T1000 (cell line): ENCODE results near the gene NTM.

Experiments used
- DNase-seq: peaks from one replicate; lab custom pipeline; 2025; ENCODE audit warnings: mixed read lengths; lab: John Stamatoyannopoulos, UW

Gene NTM

DNA sequence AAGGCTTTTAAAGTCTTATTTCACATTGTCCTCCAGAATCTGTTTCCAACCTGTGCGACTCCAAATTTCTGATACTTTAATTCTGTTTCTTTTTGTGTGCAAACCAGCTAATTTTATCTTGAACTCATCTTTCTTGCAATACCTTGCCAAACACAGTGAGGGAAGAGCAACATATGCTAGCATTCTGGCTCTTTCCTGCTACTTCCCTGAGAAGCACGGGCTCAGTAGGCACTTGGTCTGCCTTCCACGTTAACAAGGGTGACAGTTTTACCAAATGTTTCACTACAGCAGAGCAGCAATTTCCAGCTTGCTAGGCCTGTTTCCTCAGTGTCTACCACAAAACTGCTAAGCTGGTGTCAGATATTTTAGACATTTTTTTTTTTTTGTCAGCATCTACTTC is 405.8 kb downstream of the NTM start:
- DNase-seq: no peak

DNA sequence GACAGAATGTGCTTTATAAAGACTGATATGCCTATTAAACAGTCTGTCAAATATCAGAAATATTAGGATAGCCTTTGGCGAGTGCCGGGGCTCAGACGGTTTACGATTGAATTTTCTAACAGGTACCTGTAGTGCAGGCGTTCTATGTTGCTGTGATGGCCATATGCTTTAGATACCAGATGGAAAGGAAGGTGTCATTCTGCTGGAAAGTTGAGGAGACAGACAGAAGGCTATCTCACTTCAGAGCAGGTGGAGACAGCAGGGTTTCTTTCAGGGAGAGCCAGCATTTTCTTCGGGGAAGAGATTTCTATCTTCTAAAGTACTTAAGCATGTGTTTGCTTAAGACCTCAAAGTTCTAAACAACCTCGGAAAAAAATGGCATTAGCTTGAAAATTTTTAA is 415.4 kb downstream of the NTM start:
- no peak for DNase-seq

DNA sequence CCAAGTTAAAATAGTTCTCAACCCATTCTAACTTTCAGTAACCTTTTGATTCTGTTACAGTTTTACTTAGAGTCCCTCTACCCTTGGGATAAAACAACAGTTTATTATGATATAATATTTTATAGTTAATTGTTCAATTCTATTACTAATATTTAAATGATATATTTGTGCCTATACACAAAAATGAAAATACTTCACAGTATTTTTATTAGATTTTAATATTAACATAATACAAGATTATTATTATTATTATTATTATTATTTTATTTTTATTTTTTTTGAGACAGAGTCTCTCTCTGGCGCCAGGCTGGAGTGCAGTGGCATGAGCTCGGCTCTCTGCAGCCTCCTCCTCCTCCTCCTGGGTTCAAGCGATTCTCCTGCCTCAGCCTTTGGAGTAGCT is 416.7 kb downstream of the NTM start:
- no peak for DNase-seq

DNA sequence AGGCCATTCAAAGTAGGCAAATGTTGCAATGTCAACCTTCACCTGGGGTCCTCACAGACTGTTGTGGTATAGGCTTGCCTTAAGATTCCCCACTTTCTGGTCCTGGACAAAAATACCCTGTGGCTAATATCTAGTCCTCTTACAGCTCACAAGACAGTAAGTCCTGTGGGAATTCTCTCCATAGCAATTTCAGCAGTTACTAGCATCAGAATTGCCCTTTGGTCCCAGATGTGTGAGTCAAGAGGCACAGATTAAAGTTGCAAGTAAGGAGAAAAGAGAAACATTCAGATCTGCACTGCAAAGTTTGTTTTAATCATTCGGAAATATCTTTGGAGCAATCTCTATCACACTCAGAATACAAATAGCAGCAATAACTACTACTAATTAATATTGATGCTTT is 420.2 kb downstream of the NTM start:
- DNase-seq: no peak

DNA sequence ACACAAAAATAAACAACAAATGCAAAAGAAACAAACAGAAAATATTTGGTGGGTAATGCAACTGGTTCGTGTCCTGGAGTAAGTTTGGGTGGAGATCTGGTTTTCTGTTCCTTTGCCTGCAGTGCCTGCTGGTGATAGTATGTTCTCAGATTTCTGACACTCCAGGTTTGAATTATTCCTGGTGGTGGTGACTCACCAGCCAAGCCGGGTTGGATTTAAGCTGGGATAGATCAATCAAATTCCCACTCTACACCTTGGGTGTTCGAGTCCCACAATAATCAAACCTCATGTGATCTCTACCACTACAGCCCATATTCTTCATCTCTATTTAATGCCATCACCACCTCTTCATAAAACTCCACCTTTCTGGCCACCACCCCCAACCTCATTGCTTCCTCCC is 421.8 kb downstream of the NTM start:
- DNase-seq: no peak

DNA sequence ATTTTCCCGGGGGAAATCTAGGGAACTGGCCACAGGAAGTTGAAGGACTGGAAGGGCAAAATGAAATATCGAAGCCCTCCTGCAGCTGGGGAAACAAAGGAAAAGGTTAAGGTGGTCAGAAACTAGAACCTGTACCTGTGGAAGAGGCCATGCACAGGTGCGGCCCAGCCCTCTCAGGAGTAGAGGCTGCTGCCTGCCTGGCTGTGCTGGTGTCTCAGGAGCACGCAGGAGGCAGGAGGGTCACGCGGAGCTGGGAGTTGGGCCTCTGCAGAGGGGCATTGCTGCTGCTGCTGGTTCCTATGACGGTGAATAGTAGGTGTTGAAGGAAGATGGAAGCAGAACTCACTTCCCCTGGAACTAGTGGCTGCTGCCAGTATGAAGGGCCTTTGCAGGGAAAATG is 425.7 kb downstream of the NTM start:
- no peak for DNase-seq

DNA sequence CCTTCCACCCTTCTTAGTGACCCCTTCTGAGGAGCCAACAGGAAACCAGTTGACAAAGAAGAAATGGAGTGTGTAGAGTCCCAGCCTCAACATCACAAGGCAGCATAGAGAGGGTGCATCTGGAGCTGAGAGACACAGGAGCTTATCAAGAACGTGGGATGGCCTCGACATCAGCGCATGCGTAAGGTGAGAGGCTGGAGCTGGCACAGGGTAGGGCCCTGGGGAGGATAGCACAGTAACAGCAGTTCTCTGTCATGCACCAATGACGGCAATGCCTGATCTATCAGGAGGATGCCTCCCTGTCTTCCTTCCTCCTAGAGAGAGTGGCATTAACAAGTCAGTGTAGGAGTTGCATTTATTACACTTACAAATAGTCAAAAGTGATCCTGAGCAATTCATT is 426.1 kb downstream of the NTM start:
- DNase-seq: no peak

DNA sequence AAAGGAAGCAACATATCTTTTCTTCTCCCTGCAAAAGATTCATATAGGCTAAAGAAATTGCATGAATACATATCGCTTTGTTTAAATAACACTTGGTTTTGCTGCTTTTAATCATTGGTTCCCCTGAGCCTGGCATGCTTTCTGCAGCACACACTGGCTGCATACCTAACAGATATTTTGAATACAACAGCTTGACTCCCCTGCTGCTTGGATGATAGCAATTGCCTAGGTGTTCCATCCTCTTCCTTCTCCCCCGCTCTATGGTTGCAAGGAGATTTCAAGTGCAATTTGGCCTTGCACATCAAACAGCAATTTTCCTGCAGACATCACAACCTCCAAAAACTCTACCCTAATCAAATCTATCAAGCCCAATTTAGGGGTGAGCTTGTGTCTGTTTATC is 430.0 kb downstream of the NTM start:
- DNase-seq: no peak

DNA sequence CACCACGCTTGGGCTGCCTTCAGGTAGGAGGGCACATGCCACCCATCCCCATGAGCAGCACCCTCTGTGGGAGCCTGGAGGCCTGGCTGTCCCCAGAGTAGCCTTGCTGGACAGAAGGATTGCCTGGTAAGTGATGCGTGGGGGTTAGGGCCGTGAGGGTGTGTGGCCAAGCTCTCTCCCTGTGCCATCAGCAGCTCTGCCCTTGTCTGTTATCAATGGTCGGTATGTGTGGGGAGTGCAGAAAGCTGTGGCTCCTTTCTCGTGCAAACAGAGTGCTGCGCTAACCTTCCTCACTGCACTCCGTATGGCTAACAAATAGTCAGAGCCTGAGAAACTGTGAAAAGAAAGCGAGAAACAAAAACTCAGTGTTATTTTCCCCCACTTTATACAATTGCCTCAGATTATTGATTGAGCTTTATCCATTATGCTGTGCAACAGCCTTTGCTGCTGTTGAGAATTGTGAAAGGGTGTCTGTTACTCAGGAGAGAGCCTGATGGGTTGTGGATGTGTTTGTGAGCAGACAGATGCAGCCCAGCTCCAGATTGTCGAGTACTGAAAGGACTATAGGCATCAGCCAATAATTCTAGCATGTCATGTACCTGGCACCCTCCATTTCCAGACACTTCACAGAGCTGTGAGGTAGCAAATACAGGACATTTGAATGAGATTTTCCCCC is 432.2 kb downstream of the NTM start:
- no peak for DNase-seq

DNA sequence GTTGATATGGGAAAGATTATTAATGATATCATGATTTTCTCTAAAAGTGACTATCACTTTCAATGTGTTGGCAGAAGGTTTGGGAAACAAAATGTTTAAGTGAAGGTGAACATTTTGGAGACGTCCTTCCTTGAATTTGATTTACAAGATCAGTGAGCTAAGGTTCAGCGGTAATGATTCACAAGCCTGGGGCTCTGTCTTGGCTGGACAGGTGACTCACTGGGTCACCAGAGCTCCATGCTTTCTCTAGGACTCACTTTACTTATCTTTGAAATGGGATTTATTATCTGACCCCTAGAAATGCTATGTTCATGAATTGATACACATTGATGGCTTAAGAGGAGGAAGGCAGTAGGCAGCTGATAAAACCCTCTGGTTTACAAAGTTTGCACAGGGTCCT is 437.5 kb downstream of the NTM start:
- DNase-seq: no peak

DNA sequence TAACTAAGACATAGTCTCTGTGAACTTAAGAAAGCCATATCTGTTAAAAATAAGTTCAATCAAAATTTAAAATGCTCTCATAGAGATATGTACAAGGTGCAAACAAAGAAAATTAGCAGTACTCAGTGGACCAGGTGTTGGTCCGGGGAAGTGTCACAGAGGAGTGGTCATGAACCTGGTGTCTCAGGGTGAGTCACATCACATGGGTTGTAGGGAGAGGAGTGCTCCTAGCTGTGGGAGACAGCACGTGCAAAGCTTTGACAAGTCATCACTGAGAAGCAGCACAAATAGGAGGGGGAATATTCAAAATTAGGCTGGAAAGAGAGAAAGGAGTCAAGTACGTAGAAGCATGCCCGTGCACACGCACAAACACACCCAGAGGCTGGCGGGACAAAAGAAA is 438.1 kb downstream of the NTM start:
- no peak for DNase-seq

DNA sequence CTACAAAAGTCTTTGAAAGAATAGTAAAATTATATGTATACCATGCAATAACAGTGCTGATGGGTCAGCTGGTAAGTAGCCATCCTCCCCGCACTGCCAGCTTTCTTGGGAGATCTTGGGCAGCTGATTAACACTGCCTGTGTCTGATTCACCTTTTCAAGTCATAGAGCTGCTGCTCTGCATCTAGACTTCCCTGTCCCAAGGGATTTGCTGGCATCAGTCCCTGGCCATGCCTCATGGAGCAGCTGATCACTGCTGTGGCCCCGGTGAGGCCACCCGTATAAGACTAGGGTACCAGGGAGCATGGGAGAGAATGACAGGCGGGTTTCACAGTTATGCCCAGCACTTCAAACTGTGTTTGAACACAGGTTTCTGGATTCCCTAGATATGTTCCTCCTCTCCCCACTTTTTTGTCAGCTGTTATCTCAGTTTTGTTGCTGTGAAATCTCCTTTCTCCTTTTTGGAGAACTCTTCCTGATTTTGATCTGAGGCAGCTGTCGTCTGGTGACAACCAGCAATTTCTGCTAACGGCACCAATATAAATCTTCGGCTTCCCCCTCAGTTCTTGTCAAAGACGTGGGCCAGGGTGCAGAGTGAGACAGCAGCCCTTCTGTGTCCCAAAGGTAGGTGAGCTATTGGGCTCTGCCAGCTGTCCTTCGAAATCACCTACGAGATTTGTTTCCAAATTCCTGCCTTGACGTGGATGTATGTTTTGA is 438.9 kb downstream of the NTM start:
- DNase-seq: no peak

DNA sequence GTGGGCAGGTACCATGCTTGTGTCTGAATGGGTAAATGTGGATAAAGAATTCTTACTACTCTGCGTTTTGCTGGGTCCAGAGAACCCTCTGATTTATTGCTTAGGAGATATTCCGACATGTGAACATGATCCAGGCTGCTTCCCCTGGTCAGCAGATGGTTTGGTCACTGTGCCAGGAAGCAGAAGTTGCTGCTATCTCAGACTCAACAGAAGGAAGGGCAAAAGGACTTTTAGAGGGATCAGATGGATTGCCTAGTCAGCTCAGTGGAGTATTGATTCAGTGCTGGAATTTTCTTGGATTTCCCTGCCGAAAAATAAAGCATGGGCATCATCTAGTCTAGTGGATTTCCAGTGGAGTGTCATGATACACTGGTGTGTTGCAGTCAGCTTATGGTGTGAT is 440.1 kb downstream of the NTM start:
- DNase-seq: no peak

DNA sequence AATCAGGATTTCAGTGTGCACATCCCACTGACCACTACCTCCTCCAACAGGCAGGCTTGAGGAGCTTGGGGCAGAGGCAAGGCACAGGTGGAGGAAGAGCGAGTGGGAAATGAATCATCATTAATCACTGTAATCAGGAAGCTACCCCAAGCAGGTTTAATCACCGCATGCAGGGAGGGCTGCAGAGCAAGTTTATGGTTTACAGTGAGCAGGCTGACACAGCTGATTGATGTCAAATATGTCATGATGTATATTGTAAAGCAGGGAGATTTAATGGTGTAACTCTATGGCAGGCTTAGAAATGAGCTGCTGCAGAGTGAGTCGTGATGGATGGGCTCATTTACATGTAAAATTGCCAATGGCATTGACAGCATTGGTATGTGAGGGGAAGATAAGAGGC is 441.0 kb downstream of the NTM start:
- no peak for DNase-seq

DNA sequence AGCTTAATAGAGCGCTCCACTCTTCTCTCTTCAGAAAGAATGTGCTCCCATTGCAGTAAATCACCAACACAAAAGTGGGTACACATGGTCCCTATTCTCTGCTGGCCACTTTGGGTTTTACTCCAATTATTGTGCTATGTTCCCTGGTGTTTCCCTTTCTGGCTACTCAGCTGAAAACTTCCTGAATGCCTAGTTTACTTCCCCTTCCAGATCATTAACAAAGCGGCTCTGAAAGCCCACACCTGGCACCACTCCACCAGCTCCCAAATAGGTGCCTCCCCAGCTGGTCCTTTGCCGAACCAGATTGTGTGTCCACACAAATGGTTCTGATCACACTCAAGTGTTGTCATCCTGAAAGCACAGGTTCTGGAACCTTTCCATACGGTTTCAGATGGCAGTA is 443.7 kb downstream of the NTM start:
- no peak for DNase-seq

DNA sequence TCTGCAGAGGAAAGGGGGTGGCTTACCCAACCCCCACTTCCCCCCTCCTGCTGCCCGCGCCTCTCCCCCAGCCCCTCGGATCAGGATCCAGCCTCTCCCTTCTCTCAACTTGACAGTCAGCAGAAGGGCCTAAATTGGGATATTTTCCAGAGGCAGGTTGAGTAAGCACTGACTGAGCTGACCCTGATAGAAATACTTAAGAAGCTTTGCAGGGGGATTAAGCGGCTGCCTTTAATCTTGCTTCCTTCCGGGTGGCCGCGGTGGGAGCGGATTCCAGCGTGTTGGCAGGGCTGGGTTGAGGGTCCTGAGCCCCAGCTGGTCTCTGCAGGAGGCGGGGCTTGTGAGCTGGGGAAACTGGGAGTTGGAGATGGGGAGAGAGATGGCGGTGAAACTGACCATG is 445.2 kb downstream of the NTM start:
- no peak for DNase-seq

DNA sequence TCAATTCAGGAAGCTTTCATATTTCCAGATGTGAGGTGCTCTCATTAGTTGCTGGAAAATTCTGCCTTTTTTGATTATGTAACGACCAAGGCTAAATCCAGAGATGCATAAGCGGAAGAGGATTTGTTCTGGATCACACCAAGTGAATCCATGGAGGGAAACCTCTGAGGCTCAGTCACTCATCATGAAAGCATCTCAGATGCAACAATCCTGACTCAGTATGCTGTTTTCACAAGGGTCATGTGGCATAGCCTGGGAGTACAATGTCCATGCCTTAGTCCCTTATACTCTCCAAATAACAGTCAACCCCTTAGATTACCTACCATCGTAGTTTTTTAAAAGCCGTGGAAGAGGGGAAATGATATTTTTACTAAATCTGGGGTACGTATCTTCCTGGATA is 445.6 kb downstream of the NTM start:
- DNase-seq: no peak

DNA sequence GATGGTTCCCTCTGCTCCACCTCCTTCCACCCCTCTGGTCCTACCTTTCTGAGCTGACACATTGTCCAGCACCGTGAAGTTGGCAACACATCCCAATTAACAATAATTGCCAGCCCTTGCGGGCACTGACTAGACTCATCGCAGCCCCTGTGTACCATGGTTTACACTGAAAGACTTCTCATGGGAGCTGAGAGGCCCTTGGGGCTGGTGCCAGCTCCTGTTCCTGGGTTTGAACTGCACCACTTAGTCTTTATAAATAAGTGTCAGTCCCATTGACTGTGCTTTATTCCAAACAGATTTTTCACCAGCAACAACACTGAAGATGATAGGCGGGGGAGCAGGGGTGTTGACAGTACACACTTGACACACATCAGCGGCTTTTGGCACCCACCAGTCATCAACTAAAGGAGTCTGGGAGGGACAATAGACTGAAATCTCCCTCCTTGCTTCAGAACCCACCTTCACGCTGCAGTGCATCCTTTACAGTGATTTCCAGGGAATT is 447.3 kb downstream of the NTM start:
- no peak for DNase-seq

DNA sequence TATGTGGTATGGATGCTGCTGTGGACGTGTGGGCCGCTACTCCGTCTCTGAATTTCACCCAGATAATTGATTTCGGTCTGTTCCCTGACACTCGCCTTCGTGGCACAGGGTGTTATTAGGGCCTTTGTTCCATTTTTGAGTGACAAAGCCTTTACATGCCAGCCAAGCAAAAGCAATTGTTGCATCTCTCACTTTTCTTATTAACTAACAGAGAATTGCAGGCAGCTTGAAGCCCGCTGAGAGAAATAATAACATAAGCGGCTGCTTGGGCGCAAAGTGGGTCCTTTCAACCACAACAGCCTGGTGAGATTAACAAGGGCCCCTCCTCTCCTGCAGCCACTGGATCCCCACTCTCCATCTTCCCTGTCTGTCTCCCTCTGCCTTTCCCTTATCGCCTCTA is 449.4 kb downstream of the NTM start:
- no peak for DNase-seq

DNA sequence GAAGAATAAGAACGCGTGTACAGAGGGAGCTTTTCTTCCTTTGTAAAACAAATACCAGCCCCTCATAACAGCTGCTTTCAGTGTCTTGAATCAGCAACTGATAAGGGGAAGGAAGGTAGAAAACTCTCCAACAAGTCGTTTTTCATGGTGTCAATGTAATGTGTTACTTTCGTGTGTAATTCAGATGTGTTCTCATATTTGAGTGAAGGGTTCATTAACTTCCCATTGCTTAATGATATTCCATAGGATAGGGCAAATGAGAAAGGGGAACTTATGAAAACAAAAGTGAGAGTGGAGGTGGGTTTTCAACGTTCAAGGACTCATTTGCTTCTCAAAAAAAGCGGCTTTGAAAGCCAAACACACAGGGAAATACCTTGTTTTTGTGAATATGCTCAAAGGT is 452.1 kb downstream of the NTM start:
- DNase-seq: no peak

DNA sequence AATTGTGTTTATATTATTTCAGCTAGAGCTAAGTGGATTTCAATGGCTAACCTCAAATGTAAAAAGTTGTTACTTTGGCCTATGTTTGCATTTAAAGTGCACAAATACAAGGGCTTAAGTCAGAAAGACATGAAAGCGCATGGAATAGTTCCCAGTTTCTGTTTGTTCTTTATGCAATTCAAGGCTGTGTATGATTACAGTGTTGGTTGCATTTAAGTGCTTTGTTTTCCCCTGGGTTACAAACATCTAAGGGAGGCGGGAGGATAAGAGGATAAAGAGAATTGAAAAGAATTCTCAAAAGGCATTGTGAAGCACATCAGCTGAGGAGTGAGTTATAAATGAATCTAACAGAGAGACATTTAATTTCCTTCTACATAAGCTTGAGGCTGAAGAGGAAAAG is 453.4 kb downstream of the NTM start:
- no peak for DNase-seq

DNA sequence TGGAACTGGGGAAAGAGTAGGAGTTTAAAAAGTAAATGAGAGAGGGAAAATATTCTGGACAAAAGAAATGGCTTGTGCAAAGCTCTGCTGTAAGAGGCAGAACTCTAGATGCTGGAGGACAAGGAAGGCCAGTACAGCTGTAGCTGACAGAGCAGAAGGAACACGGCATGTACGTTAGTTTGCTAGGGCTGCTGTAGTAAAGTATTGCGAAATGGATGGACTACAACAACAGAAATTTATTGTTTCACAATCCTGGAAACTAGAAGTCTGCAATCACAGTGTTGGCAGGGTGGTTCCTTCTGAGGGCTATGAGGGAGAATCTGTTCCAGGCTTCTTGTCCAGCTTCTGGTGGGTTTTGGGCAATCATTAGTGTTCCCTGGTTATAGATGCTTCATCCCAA is 454.4 kb downstream of the NTM start:
- no peak for DNase-seq

DNA sequence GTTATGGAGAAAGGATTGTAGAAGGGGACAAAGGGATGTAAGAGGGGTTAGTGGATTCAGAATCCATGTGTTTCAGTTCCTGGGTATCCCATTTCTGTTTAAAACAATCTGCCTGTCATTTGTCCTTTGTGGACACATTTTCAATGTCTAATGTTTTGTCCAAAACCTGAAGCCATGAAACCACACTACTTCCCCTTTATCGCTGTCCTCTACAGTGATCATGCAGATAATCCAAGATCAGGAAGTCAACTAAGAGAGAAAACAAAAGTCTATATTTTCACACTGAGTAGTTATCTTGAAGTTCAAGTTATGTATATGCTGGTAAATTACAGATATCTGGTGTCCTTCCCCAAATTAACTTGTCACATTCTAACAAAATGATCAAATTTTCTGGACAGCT is 457.0 kb downstream of the NTM start:
- no peak for DNase-seq

DNA sequence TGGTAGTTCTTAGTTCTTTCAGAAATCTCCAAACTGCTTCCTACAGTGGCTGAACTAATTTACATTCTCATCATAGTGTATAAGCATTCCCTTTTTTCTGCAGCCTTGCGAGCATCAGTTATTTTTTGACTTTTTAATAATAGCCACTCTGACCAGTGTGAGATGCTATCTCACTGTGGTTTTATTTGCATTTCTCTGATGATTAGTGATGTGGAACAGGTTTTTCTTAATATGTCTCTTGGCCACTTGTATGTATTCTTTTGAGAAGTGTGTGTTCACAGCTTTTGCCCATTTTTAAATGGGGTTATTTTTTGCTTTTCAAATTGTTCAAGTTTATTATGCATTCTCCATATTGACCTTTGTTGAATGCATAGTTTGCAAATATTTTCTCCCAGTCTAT is 459.3 kb downstream of the NTM start:
- no peak for DNase-seq
